Fibroblast of lung (primary cell): ENCODE results near the gene SGK2.

Source experiments
- CTCF ChIP-seq, 2 donors: IDR thresholded peaks in 1 of 2; conservative IDR thresholded peaks in 1 of 2; 1 replicate in 1 of 2; 2 replicates in 1 of 2; pipeline ENCODE4 v1.5.1; 2011 to 2012; ENCODE audit warnings: low read length in 2 of 2, control low read depth in 1 of 2, inconsistent platforms in 1 of 2, low read depth in 1 of 2, mild to moderate bottlenecking in 1 of 2
- EZH2 ChIP-seq: IDR thresholded peaks from 2 replicates; pipeline ENCODE4 v1.5.1; 2012; ENCODE audit warnings: low read length, control low read depth, mild to moderate bottlenecking; ENCODE audit errors: missing control alignments

- TF ChIP-seq CTCF (conservative IDR thresholded peaks at IDR 0.05 in 1 of 2, IDR thresholded peaks at IDR 0.05 in 1 of 2; ENCODE audit: low read depth in 1 of 2, low read length in 2 of 2) (no peak), EZH2 (no peak)
Observed at GRCh38 chr20:43516251-43516824, 42.5 kb upstream of the SGK2 start.
